SK-N-SH treated with all-trans-retinoic acid at 6 μM for 48 hours (cell line): ENCODE data around the gene RHCE.
A peak's percentile ranks its signal among the peaks of the same experiment; 100 is the strongest.
"Not testable (repeated sequence)": the region's sequence is repeated elsewhere in the genome, so short reads cannot be mapped to it uniquely, and the experiment has no call there.

ENCODE experiments used
- ATAC-seq: fragments of 200-7000 bp; cut with Tn5 transposase; 3 replicates; pipeline ENCODE4 v1.9.1; 2020; ENCODE audit warnings: mild to moderate bottlenecking, moderate library complexity
- ARNTL ChIP-seq: fragments of 450-650 bp; formaldehyde crosslinking; IDR thresholded peaks from 2 replicates; pipeline ENCODE4 v1.5.0; 2020; ENCODE audit warnings: low read depth, mild to moderate bottlenecking, moderate library complexity, borderline replicate concordance
- BACH2 ChIP-seq: fragments of 250-450 bp; sonication (Bioruptor Pico); IDR thresholded peaks from 2 replicates; pipeline ENCODE4 v1.9.0; 2021; ENCODE audit warnings: mild to moderate bottlenecking, borderline replicate concordance
- ESRRG ChIP-seq: fragments of 250-450 bp; sonication (Bioruptor Pico); IDR thresholded peaks from 2 replicates; pipeline ENCODE4 v1.6.1; 2021; ENCODE audit warnings: mild to moderate bottlenecking
- GLIS3 ChIP-seq: fragments of 250-450 bp; sonication (Bioruptor Pico); IDR thresholded peaks from 2 replicates; pipeline ENCODE4 v1.5.0; 2020; ENCODE audit warnings: mild to moderate bottlenecking, moderate library complexity
- ISL1 ChIP-seq: fragments of 250-450 bp; sonication (Bioruptor Pico); IDR thresholded peaks from 2 replicates; pipeline ENCODE4 v2.1.2; 2022; ENCODE audit warnings: mild to moderate bottlenecking, moderate library complexity
- OSR1 ChIP-seq: fragments of 250-450 bp; sonication (Bioruptor Pico); IDR thresholded peaks from 2 replicates; pipeline ENCODE4 v1.8.0; 2022; ENCODE audit warnings: moderate library complexity, mild to moderate bottlenecking, inconsistent platforms
- RARB ChIP-seq: fragments of 250-450 bp; sonication (Bioruptor Pico); IDR thresholded peaks from 2 replicates; pipeline ENCODE4 v1.8.0; 2021; ENCODE audit warnings: mild to moderate bottlenecking, moderate library complexity
- SNAI2 ChIP-seq: fragments of 250-450 bp; sonication (Bioruptor Pico); IDR thresholded peaks from 2 replicates; pipeline ENCODE4 v1.5.0; 2020; ENCODE audit warnings: mild to moderate bottlenecking, moderate library complexity
- TCF4 ChIP-seq: fragments of 250-450 bp; sonication (Bioruptor Pico); IDR thresholded peaks from 2 replicates; pipeline ENCODE4 v1.8.0; 2021; ENCODE audit warnings: mild to moderate bottlenecking, moderate library complexity, borderline replicate concordance
- TOX ChIP-seq: fragments of 250-450 bp; sonication (Bioruptor Pico); IDR thresholded peaks from 2 replicates; pipeline ENCODE4 v1.8.0; 2021; ENCODE audit warnings: mild to moderate bottlenecking, moderate library complexity, borderline replicate concordance
- ZFP3 ChIP-seq: fragments of 250-450 bp; sonication (Bioruptor Pico); IDR thresholded peaks from 2 replicates; pipeline ENCODE4 v1.5.0; 2020; ENCODE audit warnings: mild to moderate bottlenecking, moderate library complexity
- ZNF8 ChIP-seq: fragments of 450-650 bp; formaldehyde crosslinking; IDR thresholded peaks from 2 replicates; pipeline ENCODE4 v1.5.0; 2020; ENCODE audit warnings: mild to moderate bottlenecking, moderate library complexity
- TF ChIP-seq, protein P1 (sequence below): fragments of 250-450 bp; sonication (Bioruptor Pico); IDR thresholded peaks from 2 replicates; pipeline ENCODE4 v1.5.1; 2021; ENCODE audit warnings: mild to moderate bottlenecking, moderate library complexity
- TF ChIP-seq, protein P2 (sequence below): fragments of 250-450 bp; sonication (Bioruptor Pico); IDR thresholded peaks from 2 replicates; pipeline ENCODE4 v1.5.0; 2020; ENCODE audit warnings: mild to moderate bottlenecking, moderate library complexity
- TF ChIP-seq, protein P3 (sequence below): fragments of 250-450 bp; sonication (Bioruptor Pico); IDR thresholded peaks from 2 replicates; pipeline ENCODE4 v1.8.0; 2021; ENCODE audit warnings: low read depth, mild to moderate bottlenecking, moderate library complexity, borderline replicate concordance
- TF ChIP-seq, protein P4 (sequence below): fragments of 250-450 bp; sonication (Bioruptor Pico); IDR thresholded peaks from 2 replicates; pipeline ENCODE4 v1.8.0; 2020; ENCODE audit warnings: mild to moderate bottlenecking, moderate library complexity, borderline replicate concordance

RHCE gene

DNA sequence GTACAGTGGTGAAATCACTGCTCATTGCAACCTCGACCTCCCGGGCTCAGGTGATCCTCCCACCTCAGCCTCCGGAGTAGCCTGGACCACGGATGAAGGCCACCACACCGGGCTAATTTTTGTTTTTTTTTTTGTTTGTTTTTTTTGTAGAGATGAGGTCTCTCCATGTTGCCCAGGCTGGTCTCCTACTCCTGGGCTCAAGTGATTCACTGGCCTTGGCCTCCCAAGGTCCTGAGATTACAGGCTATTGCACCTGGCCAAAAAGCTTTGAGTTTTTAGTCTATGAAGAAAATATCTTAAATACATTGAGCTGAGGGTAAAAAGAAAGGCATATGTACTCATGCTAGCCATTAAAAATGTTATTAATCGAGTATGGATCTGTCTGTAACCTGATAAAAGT lies 78.9 kb downstream of the RHCE start:
- ATAC-seq, result no peak
- no peak for TF ChIP-seq ESRRG (CRISPR knock-in tag)
- no peak for TF ChIP-seq TOX (CRISPR knock-in tag)
- no peak for TF ChIP-seq OSR1
- TF ChIP-seq TCF4, result no peak
- TF ChIP-seq, protein P1, sequence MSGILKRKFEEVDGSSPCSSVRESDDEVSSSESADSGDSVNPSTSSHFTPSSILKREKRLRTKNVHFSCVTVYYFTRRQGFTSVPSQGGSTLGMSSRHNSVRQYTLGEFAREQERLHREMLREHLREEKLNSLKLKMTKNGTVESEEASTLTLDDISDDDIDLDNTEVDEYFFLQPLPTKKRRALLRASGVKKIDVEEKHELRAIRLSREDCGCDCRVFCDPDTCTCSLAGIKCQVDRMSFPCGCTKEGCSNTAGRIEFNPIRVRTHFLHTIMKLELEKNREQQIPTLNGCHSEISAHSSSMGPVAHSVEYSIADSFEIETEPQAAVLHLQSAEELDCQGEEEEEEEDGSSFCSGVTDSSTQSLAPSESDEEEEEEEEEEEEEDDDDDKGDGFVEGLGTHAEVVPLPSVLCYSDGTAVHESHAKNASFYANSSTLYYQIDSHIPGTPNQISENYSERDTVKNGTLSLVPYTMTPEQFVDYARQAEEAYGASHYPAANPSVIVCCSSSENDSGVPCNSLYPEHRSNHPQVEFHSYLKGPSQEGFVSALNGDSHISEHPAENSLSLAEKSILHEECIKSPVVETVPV (CRISPR knock-in tag), result no peak
- TF ChIP-seq, protein P2, sequence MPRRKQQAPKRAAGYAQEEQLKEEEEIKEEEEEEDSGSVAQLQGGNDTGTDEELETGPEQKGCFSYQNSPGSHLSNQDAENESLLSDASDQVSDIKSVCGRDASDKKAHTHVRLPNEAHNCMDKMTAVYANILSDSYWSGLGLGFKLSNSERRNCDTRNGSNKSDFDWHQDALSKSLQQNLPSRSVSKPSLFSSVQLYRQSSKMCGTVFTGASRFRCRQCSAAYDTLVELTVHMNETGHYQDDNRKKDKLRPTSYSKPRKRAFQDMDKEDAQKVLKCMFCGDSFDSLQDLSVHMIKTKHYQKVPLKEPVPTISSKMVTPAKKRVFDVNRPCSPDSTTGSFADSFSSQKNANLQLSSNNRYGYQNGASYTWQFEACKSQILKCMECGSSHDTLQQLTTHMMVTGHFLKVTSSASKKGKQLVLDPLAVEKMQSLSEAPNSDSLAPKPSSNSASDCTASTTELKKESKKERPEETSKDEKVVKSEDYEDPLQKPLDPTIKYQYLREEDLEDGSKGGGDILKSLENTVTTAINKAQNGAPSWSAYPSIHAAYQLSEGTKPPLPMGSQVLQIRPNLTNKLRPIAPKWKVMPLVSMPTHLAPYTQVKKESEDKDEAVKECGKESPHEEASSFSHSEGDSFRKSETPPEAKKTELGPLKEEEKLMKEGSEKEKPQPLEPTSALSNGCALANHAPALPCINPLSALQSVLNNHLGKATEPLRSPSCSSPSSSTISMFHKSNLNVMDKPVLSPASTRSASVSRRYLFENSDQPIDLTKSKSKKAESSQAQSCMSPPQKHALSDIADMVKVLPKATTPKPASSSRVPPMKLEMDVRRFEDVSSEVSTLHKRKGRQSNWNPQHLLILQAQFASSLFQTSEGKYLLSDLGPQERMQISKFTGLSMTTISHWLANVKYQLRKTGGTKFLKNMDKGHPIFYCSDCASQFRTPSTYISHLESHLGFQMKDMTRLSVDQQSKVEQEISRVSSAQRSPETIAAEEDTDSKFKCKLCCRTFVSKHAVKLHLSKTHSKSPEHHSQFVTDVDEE (CRISPR knock-in tag), result no peak
- TF ChIP-seq SNAI2, result no peak
- TF ChIP-seq, protein P3, sequence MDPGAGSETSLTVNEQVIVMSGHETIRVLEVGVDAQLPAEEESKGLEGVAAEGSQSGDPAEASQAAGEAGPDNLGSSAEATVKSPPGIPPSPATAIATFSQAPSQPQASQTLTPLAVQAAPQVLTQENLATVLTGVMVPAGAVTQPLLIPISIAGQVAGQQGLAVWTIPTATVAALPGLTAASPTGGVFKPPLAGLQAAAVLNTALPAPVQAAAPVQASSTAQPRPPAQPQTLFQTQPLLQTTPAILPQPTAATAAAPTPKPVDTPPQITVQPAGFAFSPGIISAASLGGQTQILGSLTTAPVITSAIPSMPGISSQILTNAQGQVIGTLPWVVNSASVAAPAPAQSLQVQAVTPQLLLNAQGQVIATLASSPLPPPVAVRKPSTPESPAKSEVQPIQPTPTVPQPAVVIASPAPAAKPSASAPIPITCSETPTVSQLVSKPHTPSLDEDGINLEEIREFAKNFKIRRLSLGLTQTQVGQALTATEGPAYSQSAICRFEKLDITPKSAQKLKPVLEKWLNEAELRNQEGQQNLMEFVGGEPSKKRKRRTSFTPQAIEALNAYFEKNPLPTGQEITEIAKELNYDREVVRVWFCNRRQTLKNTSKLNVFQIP (CRISPR knock-in tag), result no peak
- TF ChIP-seq ARNTL (CRISPR knock-in tag), result no peak
- no peak for TF ChIP-seq GLIS3
- TF ChIP-seq, all 23 proteins: peak for 0

DNA sequence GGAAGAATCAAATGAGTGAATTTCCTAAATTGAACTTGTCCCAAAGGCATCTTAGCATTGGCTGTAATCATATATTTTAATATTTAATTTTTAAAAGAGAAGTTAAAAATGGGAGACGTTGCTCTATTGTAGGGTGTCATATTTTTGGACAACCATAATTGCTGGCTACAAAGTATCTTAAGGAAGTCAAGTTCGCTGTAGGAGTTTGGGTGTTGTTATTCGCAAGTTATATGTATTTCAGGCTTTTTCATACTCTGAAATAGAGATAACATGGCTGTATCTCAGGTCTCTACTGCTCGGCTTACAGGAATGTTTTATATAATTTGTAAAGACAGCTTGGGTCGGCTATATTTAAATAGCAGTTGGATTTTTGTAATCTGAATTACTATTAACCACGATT lies 81.6 kb downstream of the RHCE start:
- TF ChIP-seq ARNTL (CRISPR knock-in tag), result no peak
- TF ChIP-seq BACH2, result no peak
- no peak for TF ChIP-seq SNAI2
- no peak for TF ChIP-seq TCF4
- TF ChIP-seq ZNF8 (CRISPR knock-in tag), result no peak
- no peak for ATAC-seq

DNA sequence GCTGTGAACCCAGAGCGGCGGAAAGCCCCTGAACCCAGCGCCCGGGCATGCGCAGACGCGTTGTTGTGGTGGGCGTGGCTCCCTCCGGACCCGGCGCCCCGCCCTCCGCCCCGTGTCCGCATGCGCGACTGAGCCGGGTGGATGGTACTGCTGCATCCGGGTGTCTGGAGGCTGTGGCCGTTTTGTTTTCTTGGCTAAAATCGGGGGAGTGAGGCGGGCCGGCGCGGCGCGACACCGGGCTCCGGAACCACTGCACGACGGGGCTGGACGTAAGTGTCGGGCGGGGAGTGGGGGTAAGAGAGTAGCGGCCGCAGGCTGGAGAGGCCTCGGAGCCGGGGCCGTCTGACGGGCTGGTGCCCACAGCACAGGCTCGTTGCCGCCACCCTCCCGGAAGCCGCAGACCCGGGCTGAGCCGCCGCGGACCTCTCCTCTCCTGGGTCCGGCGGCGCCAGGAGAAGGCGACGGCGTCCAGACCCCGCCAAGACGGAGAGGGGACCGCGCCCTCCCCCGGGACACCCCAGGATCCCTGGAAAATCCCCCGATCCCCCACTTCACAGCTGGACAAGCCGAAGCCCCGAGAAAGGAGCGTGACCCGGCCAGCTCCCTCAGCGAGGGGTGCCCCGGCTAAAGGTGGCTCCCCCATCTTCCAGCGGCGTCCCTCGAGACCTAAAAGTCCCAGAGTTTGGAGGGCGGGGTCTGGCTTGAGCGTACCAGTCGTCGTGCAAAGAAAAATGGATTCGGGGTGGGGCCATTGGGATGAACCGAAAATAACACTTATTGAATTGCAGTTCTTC lies 82.2 kb downstream of the RHCE start, which contains the start of gene TMEM50A:
Gene TMEM50A, plus strand, starts transcription at position 147 of the 794 bp plus-strand sequence. CDS start 2,153 bp downstream, outside the sequence.
- peak; percentile 83 for ATAC-seq
- no peak for TF ChIP-seq RARB (CRISPR knock-in tag)
- TF ChIP-seq, protein P4, sequence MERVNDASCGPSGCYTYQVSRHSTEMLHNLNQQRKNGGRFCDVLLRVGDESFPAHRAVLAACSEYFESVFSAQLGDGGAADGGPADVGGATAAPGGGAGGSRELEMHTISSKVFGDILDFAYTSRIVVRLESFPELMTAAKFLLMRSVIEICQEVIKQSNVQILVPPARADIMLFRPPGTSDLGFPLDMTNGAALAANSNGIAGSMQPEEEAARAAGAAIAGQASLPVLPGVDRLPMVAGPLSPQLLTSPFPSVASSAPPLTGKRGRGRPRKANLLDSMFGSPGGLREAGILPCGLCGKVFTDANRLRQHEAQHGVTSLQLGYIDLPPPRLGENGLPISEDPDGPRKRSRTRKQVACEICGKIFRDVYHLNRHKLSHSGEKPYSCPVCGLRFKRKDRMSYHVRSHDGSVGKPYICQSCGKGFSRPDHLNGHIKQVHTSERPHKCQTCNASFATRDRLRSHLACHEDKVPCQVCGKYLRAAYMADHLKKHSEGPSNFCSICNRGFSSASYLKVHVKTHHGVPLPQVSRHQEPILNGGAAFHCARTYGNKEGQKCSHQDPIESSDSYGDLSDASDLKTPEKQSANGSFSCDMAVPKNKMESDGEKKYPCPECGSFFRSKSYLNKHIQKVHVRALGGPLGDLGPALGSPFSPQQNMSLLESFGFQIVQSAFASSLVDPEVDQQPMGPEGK, result no peak
- no peak for TF ChIP-seq ESRRG (CRISPR knock-in tag)
- TF ChIP-seq, protein P3 (CRISPR knock-in tag), result no peak
- TF ChIP-seq ZFP3 (CRISPR knock-in tag), result no peak
- TF ChIP-seq ISL1, result no peak
- no peak for TF ChIP-seq OSR1
- TF ChIP-seq, all 23 proteins: peak for 0

DNA sequence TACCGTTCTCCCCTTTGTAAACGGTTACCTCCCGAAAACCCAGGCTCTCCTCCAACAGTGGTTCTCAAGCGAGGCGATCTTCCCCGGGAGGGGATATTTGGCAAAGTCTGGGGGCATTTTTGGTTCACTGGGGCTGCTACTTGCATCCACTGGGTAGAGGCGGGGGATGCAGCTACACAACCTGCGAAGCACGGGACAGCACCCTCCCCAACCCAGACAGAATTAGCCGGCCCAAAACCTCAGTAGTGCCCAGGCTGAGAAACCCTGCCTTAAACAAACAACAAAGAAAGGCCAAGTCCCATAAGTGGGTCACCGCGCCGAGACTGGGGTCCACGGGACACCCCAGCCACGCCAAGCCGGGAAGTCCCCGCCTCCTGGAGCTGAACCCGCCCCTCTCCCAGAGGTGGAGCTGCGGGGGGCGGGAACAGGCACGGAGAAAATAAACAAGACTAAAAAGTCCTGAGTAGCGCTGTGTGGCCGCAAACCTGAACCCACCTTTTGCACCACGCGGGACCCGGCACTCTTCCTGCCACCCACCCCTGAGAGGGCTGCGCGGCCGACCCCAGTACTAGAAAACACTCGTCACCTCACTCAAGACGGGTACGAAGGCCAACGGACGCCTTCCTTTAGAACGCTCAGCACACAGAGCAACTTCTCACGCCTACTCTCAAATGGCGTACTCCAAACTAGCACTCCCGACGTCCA lies 83.0 kb downstream of the RHCE start:
- peak; percentile 80 for ATAC-seq

DNA sequence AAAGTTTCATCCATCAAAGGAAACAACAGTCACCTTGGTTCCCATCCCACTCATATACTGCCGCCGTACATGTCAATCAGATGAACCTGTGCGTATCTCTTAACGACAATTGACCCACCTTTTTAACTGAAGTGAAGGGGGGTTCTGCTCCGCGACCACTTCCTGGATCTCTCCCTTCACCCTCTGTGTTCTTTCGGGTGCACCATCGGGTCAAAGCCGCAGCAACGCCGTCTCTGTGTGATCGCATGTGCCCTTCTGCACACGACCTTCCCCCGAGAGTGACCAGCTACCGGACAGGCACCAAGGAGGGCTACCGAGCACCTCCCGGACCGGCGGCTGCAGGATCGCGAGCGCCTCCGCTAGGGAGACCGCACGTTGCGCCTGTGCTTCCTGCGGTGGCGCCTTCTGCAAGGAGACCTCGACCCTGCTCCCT lies 83.7 kb downstream of the RHCE start:
- ATAC-seq, result peak; percentile 72

DNA sequence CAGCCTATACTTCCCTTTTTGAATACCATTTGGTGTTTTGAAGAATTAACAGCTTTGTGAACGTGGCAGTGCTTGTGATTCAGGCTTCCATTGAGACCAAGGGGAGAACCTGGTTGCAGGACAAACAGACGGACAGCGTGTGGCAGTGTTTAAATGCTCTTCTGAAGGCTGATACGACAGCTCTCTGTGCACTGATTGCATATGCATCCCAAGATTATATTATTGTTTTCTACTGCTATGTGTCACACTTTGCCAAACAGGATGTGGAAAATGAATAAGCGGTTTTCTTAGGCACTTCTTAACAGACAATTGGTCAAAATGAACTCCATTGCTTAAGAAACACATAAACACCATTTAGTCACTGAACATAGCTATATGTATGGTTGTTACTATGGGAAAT lies 90.7 kb downstream of the RHCE start:
- peak; percentile 74 for ATAC-seq

DNA sequence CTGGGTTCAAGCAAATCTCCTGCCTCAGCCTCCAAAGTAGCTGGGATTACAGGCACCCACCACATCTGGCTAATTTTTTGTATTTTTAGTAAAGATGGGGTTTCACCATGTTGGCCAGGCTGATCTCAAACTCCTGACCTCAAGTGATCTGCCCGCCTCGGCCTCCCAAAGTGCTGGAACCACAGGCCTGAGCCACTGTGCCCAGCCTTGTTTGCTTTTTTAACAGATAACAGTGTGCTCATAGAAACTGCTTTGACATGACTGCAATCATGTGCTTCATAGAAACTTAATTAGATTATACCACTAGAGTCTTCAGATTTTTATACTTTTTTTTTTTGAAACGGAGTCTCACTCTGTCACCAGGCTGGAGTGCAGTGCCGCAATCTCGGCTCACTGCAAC lies 91.3 kb downstream of the RHCE start:
- ATAC-seq, result not testable (repeated sequence)

DNA sequence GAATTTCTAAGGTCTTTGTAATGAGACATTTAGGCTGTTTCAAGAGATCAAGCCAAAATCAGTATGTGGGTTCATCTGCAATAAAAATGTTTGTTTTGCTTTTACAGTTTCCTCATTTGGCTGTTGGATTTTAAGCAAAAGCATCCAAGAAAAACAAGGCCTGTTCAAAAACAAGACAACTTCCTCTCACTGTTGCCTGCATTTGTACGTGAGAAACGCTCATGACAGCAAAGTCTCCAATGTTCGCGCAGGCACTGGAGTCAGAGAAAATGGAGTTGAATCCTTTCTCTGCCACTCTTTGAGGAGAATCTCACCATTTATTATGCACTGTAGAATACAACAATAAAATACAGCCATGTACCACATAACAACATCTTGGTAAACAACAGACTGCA lies 91.8 kb downstream of the RHCE start:
- ATAC-seq, result not testable (repeated sequence)

DNA sequence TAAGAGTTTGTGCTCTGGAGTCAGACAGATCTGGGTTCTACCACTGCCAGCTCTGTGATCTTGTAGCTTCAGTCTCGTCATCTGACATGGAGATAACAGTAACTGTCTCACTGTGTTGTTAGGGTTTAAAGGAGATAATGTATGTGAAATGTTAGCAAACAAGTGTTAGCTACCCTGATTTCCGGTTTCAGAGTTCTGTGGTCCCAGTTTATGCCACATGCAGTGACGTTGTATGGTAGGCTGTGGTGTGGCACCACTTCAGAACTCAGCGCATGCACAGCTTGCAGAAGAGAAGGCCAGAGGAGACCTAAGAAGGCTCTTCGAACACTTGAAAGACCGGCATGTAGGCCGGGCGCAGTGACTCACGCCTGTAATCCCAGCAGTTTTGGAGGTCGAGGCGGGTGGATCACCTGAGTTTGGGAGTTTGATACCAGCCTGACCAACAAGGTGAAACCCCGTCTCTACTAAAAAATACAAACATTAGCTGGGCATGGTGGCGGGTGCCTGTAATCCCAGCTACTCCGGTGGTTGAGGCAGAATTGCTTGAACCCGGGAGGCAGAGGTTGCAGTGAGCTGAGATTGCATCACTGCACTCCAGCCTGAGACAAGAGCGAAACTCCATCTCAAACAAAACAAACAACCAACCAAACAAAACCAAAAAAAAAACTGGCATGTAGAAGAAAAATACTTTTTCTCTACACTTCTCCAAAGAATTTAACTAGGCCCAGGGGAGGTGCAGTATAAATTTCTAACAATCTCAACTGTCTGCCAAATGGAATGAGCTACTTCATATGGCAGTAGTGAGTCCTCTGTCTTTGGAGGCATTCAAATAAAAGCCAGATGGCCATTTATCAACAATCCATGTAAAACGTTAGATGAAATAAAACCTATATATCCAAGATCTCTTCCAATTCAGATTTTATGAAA lies 92.5 kb downstream of the RHCE start:
- not testable (repeated sequence) for ATAC-seq
